AG09319 (cell line): ENCODE measurements around the gene GNAI1.
A peak's percentile ranks its signal among the peaks of the same experiment; 100 is the strongest.

Source experiments
- DNase-seq: peaks from one replicate; pipeline ENCODE4 v3.0.0-alpha.2; 2010; ENCODE audit warnings: low read depth; ENCODE audit errors: extremely low read depth
- TF ChIP-seq, protein P1 (sequence below): IDR thresholded peaks from 2 replicates; pipeline ENCODE4 v1.5.1; 2011; ENCODE audit warnings: low read depth, mild to moderate bottlenecking, inconsistent platforms, low read length, moderate library complexity

The GNAI1 gene

DNA sequence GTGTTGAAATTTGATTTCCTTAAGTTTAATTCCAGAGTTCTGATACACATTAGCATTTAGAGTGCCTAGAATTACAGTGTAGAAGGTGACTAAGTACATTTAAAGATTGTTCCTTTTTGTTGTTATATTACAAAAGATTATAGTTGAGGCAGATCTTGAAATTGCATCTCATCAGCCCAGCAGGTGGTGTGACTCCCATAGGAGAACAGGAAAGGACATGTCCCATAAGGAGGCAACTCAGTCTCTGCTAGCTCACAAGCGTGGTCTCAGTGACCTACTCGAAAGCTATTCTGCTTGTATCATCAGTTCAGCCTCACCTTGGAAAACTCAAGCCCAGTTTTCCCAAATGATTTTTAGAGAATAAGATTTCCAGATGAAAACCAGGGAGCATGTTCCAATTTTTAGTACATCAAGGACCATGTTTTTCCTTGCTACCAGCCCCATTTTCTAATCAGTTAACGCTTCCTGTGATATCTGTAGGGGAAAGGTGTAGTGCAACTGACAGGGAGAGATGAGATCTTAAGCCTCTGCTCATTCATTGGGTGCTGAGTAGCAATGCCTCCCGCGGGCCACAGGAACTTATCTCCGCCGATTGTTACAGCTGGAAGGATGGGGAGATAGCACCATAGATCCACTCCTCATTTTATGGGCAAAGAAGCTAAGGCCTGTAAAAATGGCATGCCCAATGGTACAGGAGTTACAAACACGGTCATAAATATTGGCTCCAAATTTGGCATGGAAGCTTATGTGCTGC is 1.1 kb upstream of the GNAI1 start:
- TF ChIP-seq, protein P1, sequence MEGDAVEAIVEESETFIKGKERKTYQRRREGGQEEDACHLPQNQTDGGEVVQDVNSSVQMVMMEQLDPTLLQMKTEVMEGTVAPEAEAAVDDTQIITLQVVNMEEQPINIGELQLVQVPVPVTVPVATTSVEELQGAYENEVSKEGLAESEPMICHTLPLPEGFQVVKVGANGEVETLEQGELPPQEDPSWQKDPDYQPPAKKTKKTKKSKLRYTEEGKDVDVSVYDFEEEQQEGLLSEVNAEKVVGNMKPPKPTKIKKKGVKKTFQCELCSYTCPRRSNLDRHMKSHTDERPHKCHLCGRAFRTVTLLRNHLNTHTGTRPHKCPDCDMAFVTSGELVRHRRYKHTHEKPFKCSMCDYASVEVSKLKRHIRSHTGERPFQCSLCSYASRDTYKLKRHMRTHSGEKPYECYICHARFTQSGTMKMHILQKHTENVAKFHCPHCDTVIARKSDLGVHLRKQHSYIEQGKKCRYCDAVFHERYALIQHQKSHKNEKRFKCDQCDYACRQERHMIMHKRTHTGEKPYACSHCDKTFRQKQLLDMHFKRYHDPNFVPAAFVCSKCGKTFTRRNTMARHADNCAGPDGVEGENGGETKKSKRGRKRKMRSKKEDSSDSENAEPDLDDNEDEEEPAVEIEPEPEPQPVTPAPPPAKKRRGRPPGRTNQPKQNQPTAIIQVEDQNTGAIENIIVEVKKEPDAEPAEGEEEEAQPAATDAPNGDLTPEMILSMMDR: peak; percentile 9; the same call in 1 of the 2 replicates
- DNase-seq: no peak

DNA sequence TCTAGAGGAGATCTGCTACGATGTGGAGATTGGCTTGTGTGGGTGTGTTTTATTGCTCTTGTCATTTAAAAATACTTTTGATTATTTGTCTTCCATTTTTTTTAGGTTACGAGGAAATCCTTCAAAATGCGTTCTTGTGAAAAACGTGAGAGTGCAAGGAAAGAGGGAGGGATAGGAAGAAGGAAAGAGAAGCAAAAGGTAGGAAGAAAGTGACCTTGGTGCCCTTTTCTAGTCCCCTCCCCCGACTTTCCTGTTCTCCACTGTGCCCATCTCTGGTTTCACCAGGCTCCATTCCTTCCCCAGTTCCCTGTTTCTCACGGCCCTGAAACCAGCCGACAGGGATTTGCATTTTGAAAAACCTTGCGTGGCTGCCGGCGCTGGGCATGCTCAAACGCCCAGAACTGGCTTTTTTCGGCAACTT is 506 bp upstream of the GNAI1 start:
- no peak for DNase-seq
- TF ChIP-seq, protein P1: no peak

DNA sequence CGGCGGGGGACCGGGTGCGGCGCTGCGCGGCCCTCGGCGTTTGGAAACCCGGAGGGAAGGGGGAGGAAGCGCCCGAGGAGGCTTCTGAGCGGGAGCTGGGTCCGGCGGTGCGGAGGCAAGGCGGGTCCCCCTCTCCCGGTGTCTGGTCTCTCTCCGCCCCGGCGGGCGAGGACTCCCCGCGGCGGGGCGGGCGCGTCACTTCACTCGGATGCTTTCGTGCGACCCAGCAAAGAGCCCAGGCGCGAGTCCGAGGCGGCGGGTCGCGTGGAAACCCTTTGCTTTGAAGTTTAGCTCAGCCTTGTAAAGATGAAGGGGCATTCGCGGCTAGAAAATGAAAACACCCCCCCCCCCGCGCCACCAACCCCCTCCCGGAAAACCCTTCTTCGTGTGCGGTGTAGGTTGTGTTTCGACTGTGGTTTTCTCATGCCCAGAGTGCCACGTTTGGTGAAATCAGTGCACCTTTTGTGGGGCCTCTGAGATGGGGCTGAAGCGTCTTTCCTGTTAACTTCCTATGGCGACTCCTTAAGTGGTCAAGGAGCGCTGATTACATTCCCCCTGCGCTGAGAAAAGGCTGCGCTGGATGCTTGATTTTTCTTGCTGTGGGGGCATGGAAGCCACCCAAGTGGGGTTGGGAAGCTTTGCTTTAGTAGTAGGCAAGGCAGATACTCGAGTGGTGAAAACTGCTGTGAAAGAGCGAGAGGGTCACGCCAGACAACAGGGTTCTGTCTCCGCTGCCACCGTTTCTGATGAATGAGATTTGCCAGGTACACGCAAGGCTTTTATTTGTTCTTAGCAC is 876 bp downstream of the GNAI1 start:
- DNase-seq: no peak
- TF ChIP-seq, protein P1: no peak

DNA sequence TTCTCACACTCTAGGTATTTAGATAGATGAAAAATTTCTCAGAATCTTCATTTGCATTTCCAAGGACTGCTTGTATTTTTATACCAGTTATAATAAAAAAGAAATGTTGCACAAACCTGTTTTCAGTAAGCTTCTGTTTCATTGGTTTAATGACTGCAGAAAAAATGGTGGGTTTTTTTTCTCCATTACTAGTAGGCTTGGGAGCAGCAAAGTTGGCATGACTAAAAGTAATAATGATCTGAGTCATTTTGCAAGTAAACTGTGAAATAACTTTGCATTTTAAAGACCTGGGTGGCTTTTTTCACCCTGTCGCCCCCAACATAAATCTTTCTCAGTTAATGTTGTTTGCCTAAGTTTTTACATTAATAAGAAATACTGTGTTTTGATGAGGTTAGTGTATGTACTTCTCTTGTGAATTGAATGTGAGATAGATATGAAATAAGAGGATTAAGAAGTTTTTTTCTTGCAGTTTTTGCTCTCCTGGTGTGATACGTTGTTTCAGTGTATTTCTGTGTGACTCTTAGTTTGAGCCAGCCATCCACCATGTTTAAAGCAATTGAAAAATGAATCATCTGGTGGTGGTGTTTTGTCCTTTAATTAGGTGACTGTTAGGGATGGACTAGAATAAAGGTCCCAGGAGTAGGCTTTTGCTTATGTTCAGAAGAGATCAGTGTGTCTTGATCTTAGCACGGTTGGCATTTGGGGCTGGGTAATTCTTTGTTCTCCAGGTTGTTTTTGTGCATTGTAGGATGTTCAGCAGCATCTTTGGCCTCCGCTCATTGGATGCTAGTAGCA is 1.8 kb downstream of the GNAI1 start:
- TF ChIP-seq, protein P1: no peak
- no peak for DNase-seq

DNA sequence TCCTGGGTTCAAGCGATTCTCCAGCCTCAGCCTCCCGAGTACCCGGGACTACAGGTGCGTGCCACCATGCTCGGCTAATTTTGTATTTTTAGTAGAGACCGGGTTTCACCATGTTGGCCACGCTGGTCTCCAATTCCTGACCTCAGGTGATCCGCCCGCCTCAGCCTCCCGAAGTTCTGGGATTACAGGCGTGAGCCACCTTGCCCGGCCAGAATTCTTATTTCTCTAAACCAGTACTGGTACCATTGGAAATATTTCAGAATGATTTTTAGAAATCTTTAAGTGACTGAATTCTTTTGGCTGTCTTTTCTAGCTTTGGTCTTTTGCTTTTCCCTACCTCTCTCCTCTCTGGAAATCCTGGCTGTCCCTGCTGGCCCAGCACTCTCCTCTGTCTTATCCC is 2.8 kb downstream of the GNAI1 start:
- TF ChIP-seq, protein P1: no peak

DNA sequence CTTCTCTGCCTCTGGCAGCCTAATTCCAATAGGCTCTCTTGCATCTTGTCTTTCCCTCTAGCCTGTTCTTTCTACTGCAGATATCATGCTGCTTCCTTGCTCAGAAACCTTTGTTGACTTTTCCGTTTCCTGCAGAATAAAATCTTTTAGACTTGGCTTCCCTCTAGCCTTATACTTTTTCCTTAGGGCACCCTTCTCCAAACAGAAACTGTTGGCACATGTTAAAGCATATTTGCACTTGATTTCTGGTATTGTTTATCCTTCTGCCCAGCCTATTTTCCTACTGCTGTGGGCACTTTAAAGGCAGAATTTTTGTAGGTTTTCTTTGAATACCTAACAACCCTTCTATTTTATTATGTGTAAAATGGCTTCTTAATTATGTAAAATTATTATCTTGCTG is 4.6 kb downstream of the GNAI1 start:
- no peak for DNase-seq
- TF ChIP-seq, protein P1: no peak

More for the DNA sequence above, 2.8 kb downstream of the GNAI1 start:
- DNase-seq: no peak
